GM12875 (cell line): ENCODE measurements around the gene TUBB2B.
"Not testable (repeated sequence)": the region's sequence is repeated elsewhere in the genome, so short reads cannot be mapped to it uniquely, and the experiment has no call there.

Source experiments
- H3K4me3 ChIP-seq: one replicate; pipeline ENCODE4 v1.5.1; 2011; ENCODE audit warnings: low read depth, low read length, control low read depth
- CTCF ChIP-seq: IDR thresholded peaks from 2 replicates; pipeline ENCODE4 v1.5.1; 2011; ENCODE audit warnings: low read depth, mild to moderate bottlenecking, control low read depth, inconsistent platforms, low read length, moderate library complexity, borderline replicate concordance; ENCODE audit not compliant: insufficient read depth

The TUBB2B gene

DNA sequence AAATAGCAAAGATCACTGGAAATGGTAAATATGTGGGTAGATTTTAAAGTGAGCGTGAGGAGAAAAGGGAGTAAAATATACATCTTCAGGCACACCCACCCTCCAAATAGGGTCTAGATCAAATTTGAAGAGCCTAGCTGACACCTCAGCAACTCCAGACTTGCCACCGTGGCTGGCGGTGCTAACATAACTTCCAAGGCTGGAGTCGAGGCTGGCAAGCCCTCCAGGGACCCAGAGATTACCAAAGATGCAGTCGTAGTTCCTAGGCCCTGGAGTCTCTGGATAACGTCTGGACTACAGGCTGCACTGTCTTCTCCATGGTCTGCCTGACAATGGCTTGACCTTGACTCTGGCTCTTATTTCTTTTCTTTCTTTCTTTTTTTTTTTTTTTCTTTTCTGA is 22.5 kb downstream of the TUBB2B start:
- no peak overlapping the region for H3K4me3 ChIP-seq
- TF ChIP-seq CTCF, result no peak

- H3K4me3 ChIP-seq, result no peak overlapping the region
- no peak for TF ChIP-seq CTCF
Observed at GRCh38 chr6:3202999-3203696, 24.3 kb downstream of the TUBB2B start.

GRCh38 chr6:3201388-3201787 is 26.1 kb downstream of the TUBB2B start:
- H3K4me3 ChIP-seq, result no peak overlapping the region
- TF ChIP-seq CTCF, result no peak

GRCh38 chr6:3200682-3201081 is 26.8 kb downstream of the TUBB2B start:
- H3K4me3 ChIP-seq, result no peak overlapping the region
- no peak for TF ChIP-seq CTCF

GRCh38 chr6:3199382-3199781 is 28.1 kb downstream of the TUBB2B start:
- no peak for TF ChIP-seq CTCF
- H3K4me3 ChIP-seq, result no peak overlapping the region

GRCh38 chr6:3197734-3198133 is 29.7 kb downstream of the TUBB2B start:
- not testable (repeated sequence) for H3K4me3 ChIP-seq

DNA sequence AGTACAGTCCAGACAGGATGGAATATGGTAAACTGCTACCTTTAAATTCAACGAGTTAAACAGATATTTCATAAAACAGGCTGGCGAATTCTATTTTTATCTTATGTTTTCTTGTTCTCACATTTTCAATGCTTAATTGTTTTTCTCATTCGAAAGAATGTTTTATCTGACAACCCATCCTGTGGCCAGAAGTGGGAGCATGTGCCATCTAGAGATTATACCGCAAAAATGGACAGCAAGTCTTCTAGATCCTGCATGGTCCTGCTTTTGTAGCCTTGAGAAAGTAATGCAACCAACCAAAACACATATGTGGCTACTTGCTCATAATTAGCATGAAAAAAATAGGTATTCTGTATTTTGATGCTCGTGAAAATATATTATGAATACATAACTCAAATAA is 30.7 kb downstream of the TUBB2B start:
- no peak overlapping the region for H3K4me3 ChIP-seq

More for the DNA sequence above, 30.7 kb downstream of the TUBB2B start:
- no peak for TF ChIP-seq CTCF
